ENCODE data around the gene ALCAM. TPM values are rescaled to one million over a fixed set of nuclear protein-coding genes. Genes with fewer than 3 reads are reported as not detected.

ALCAM gene
- total RNA-seq, 3 donors from 2014 or later, result 12.6 to 23.7 (median 14.8) TPM

DNA sequence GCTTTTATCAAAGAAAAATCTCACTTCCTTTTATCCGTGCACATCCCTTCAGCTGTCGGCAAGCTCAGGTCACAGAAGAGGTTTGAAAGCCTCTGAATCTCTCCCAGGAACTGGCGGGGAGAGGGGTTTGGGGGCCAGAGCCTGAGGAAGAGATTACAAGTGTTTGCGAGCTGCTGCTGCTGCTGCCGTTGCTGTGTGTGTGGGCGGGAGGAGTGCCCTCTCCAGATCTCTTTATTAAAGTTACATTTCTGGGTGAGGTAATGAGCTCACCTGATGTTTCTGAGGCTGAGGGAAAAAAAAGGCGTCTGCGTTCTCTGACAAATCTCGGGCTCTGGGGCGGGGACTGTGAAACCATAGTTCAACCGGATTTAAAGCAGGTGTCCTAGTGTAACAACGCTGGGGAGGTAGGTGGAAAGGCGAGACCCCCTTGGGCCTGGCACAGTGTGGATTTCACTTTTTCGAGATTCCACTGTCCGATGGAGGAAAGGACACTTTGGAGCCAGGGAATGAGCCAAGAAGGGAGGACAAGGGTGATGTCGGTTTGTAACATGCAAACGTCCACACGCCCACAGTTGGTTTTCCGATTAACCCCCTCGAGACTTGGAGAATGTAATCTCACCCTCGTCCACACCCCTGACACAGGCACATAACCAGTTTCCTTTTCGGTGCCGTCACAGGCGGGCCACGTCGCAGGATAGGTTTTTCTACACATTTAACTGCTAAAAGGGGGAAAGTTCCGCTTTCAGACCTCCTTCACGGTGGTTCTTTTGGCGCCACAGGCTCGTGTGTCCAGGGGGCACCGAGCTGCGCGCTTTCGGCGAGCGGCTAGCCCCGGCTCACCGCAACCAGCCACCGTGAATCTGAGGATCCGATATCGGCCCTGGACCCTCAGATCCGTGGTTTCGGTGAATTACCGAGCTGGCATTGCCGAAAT lies 2.1 kb downstream of the ALCAM start:
- Histone ChIP-seq H3K9me3 (no peaks in the 10 kb centered on the region), H3K4me1 (ENCODE audit: low read depth) (peaks cover 19% of the 10 kb centered on the region), H3K36me3 (ENCODE audit: low read depth) (no peaks in the 10 kb centered on the region), H3K4me3 (peak overlapping the region; percentile 39)
- ATAC-seq (peak; percentile 58), DNase-seq (peak; percentile 77 to 79 (median 78))
- TF ChIP-seq, protein P1, sequence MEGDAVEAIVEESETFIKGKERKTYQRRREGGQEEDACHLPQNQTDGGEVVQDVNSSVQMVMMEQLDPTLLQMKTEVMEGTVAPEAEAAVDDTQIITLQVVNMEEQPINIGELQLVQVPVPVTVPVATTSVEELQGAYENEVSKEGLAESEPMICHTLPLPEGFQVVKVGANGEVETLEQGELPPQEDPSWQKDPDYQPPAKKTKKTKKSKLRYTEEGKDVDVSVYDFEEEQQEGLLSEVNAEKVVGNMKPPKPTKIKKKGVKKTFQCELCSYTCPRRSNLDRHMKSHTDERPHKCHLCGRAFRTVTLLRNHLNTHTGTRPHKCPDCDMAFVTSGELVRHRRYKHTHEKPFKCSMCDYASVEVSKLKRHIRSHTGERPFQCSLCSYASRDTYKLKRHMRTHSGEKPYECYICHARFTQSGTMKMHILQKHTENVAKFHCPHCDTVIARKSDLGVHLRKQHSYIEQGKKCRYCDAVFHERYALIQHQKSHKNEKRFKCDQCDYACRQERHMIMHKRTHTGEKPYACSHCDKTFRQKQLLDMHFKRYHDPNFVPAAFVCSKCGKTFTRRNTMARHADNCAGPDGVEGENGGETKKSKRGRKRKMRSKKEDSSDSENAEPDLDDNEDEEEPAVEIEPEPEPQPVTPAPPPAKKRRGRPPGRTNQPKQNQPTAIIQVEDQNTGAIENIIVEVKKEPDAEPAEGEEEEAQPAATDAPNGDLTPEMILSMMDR (IDR thresholded peaks at IDR 0.05), result no peak
- intact Hi-C loops (cut with DNase I, micrococcal nuclease), result no loop called here

DNA sequence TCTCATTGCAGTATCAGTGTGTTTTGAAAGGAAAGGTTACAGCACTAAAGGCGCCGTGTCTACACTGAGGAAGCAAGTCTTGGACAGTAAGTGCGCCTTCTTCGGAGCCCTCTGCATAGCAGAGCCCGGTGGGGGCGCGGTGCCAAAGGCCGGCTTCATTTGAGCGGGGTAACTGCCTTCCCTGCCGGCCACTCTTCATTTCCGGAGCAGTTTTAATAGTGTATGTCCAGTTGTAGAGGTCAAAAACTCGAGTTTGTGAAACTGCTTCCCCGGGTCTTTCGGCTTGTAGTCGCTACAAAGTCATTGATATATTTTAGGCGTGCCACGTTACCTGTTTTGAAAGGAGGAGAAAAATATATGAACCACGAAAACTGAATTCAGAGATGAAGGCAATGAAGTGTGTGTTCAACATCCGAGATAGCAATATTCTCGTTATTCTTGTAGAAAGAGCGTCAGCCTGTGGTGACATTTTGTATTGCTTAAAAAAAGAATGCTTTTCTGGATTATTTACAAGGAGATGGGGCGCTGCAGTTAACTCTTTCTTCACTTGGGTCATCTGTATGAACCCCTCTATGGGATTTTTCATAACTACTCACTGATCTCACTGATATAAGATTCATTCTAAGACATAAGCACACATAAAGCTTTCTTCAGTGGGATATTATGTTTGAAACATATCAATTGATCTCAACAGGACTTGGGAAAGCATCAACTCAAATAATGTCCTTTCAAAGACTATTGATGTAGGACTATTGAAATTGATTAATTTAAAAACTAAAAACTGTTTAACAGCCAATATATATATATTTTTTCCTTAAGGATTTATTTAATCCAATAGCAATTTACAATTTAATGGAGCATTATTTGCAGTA lies 3.0 kb downstream of the ALCAM start:
- H3K9me3 ChIP-seq, result no peaks in the 10 kb centered on the region
- ATAC-seq (peak; percentile 31), DNase-seq (peak; percentile 78 to 79 (median 79))
- peaks cover 19% of the 10 kb centered on the region for H3K4me1 ChIP-seq (ENCODE audit: low read depth)
- intact Hi-C loops (cut with DNase I, micrococcal nuclease), result no loop called here
- H3K4me3 ChIP-seq, result peak overlapping the region; percentile 39
- TF ChIP-seq, protein P1 (IDR thresholded peaks at IDR 0.05), result peak; percentile 17
- no peaks in the 10 kb centered on the region for H3K36me3 ChIP-seq (ENCODE audit: low read depth)

DNA sequence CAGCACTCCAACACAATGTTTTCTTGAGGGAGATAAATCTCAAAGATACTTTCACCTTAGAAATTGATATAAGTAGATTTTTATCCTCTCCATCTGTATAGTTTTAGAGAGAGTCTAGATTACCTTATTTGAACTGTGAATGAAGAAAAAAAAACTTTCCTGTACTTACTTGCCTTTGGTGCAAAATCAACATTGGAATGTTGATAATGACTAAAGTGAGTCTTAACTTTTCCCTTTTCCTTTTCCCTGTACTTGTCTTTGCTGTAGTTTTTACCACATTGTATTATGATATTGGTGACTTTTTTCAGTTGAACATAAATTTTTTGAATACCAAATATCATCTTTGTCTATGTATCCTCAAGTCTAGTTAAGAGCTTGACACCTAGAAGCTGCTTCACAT lies 6.7 kb downstream of the ALCAM start:
- no peak overlapping the region for H3K4me3 ChIP-seq
- H3K36me3 ChIP-seq (ENCODE audit: low read depth), result no peaks in the 10 kb centered on the region
- DNase-seq (no peak), ATAC-seq (no peak)
- H3K9me3 ChIP-seq, result no peaks in the 10 kb centered on the region
- intact Hi-C loops (cut with DNase I, micrococcal nuclease), result no loop called here
- TF ChIP-seq, protein P1 (IDR thresholded peaks at IDR 0.05), result no peak
- peaks cover 9% of the 10 kb centered on the region for H3K4me1 ChIP-seq (ENCODE audit: low read depth)

DNA sequence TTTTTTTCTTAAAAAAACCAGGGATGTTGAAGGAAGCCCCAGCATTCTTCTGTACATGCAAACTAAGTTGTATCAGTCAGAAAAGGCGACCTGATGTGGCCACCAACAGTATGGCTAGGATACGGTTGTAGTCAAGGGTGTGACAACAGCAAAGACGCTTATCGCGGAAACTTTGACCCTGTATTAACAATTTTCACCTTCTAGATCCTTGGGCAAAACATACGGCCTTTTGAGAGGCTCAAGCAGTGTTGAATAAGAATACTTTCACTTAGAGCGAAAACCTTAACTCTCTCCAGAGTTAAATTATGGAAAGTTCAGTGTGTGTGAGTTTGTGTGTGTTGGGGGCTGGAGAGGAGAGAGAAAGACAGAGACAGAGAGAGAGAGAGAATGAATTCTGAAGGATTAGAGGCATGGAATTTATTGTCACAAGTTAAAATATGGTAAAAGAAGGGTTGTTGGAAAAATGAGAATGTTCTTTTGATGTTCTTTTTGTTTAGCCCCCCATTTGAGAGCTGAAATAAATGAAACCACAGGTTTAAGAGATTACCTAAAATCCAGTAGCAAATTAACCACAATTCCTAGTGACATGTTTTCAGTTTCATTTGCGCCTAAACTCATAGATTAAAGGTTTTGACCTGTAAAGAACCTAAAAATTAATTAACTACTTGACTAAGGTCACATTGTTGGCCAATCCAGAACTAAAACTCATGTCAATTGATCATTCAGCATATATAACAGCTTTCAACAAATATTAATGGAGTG lies 9.2 kb downstream of the ALCAM start:
- ATAC-seq (no peak), DNase-seq (no peak)
- intact Hi-C loops (cut with DNase I, micrococcal nuclease), result no loop called here
- Histone ChIP-seq H3K4me1 (ENCODE audit: low read depth) (no peaks in the 10 kb centered on the region), H3K36me3 (ENCODE audit: low read depth) (no peaks in the 10 kb centered on the region), H3K4me3 (no peak overlapping the region), H3K9me3 (no peaks in the 10 kb centered on the region)
- TF ChIP-seq, protein P1 (IDR thresholded peaks at IDR 0.05), result no peak

DNA sequence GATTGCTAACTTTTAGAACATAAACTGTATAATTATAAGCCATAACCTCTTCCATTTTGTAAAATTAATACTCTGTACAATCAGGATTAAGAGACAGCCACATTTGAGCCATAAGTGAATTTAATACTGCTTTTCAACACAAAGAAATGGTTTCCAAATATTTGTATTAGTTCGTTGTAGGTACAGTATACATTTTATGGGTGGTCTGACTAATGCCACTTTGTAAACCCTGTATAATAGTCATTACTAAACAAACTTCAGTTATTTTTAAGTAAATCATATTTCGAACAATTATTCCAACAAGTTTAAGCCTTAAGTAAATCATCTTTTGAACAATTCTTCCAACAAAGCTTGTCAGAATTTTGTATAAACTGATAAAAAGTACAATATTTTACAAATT lies 11.0 kb downstream of the ALCAM start:
- no peaks in the 10 kb centered on the region for H3K4me1 ChIP-seq (ENCODE audit: low read depth)
- H3K4me3 ChIP-seq, result no peak overlapping the region
- TF ChIP-seq, protein P1 (IDR thresholded peaks at IDR 0.05), result no peak
- H3K9me3 ChIP-seq, result no peaks in the 10 kb centered on the region
- H3K36me3 ChIP-seq (ENCODE audit: low read depth), result no peaks in the 10 kb centered on the region
- ATAC-seq (no peak), DNase-seq (no peak)
- intact Hi-C loops (cut with DNase I, micrococcal nuclease), result no loop called here
